T-helper 1 cell (primary cell): ENCODE data around the gene RGS12.

Experiments used
- DNase-seq, 5 donors: peaks; one replicate each; pipeline ENCODE4 v3.0.0-alpha.2; 2012 to 2020

Gene RGS12

GRCh38 chr4:3313556-3314228, 20.9 kb downstream of the RGS12 start:
- DNase-seq: no peak

DNA sequence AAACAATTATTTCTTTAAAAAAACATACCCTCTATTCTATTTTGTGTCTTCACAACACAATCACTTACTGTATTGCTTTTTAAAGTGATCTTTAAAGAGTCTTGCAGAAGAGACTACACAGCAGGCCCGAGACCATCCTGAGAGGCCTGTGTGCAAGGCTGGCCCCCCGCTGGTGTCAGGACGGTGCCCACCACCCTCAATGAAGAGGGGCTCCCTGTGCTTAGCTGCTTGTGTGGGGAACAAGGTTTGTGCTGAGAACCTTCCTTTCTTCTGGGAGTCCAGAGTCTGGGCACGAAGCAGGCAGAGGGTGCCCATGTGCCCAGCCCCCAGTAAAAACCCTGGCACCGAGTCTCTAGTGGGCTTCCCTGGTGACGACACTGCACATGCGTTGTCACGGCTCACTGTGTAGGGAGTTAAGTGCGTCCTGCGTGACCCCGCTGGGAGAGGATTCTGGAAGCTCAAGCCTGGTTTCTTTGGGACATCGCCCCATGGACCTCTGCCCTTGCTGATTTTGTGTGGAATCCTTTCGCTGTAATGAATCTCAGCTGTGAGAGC, 22.0 kb downstream of the RGS12 start:
- no peak for DNase-seq

DNA sequence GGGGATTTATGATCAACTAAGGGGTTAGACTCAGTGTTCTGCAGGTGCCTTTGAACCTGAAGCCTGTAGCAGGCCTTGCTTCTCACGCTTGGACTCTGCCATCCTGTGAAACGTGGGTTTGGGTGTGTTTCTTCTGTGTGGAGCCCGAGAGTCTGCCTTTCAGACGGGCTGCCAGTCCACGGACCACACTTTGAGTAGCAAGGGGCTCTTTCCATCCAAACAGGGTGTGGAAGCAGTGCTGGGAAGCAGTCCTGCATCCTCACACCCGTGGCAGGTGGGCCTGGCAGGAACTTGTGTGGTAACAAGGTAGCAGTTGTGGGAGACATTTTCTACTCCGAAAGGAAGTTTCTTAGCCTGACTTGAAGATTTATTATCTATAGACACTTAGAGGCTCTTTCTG, 22.7 kb downstream of the RGS12 start:
- no peak for DNase-seq

DNA sequence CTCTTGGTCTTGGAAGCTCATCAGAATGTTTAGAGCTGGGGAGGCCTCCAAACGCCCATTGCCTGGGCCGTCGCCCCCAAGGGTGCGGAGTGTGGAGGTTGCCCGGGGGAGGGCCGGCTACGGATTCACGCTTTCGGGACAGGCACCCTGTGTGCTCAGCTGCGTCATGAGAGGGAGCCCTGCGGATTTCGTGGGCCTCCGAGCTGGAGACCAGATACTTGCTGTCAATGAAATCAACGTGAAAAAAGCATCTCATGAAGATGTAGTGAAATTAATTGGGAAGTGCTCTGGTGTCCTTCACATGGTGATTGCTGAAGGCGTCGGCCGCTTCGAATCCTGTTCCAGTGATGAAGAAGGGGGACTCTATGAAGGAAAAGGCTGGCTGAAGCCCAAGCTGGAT, 23.3 kb downstream of the RGS12 start:
- no peak for DNase-seq

DNA sequence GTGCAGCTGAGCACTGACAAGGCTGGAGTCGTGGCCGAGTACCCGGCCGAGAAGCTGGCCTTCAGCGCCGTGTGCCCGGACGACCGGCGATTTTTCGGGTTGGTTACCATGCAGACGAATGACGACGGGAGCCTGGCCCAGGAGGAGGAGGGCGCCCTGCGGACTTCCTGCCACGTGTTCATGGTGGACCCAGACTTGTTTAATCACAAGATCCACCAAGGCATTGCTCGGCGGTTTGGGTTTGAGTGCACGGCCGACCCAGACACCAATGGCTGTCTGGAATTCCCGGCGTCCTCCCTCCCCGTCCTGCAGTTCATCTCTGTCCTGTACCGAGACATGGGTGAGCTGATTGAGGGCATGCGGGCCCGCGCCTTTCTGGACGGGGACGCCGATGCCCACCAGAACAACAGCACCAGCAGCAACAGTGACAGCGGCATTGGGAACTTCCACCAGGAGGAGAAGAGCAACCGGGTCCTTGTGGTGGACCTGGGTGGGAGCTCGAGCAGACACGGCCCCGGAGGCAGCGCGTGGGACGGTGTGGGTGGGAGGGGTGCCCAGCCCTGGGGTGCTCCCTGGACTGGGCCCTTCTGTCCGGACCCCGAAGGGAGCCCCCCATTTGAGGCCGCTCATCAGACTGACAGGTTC, 24.3 kb downstream of the RGS12 start:
- DNase-seq: no peak

DNA sequence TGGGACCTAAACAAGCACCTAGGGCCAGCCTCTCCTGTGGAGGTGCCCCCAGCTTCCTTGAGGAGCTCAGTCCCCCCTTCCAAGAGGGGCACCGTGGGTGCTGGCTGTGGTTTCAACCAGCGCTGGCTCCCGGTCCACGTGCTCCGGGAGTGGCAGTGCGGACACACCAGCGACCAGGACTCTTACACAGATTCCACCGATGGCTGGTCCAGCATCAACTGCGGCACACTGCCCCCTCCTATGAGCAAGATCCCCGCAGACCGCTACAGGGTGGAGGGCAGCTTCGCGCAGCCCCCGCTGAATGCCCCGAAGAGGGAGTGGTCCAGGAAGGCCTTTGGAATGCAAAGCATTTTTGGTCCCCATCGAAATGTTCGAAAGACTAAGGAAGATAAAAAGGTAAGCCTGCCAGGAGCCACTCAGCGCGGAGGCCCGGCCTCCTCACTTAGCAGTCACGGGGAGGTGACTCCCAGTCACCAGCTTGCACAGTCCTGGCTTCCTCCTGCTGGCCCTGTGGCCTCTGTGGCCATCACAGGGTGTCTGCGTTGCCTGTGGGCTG, 24.9 kb downstream of the RGS12 start:
- DNase-seq: no peak

DNA sequence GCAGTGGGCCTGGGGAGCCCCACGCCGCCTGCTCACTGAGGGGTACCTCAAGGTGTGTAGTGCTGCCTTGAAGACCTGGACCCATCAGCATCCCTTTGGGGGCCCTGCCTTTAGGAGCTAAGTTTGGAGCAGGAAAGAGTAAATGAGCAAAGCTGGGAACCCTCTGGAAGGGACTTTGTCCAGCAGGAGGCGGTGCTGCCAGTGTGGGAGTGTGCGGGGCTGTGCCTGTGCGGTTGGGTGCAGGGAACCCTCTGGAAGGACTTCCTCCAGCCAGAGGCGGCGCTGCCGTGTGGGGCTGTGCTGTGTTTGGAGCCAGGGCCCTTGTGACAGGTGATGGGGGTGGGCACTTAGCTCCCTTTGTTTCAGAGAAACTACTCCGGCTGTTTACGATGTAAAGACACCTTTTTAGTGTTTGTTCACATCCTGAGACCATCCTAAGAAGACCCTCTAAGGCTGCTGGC, 25.8 kb downstream of the RGS12 start:
- DNase-seq: no peak

GRCh38 chr4:3320361-3321023, 27.7 kb downstream of the RGS12 start:
- DNase-seq: no peak

DNA sequence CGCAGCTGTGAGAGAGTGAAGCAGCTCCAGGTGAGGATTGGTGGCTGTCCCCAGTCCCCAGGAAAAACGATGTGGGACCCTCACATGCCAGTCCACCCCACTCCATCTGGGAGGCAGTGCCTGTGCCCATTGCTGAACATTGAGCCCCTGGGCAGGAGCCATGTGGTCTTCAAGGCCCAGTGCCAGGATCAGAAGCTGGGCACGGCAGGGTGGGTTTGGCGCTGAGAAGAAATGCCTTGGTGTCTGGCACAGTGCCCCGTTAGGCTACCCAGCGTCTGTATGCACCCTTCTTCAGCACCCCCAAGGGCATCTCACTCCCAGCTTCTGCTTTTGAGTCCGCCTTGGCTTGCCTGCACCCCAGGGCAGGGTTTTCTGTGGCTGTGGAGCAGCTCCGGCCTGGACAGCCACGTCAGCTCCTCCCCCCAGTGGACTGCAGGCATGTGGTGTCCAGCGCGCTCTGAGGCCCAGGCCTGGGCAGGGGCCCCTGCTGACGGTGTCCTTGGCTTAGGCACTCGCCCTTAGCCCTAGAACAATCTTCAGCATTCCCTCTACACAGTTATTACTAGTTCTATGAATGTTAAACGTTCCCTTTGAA, 28.6 kb downstream of the RGS12 start:
- DNase-seq: no peak

GRCh38 chr4:3322059-3322550, 29.3 kb downstream of the RGS12 start:
- no peak for DNase-seq

GRCh38 chr4:3323071-3323481, 30.3 kb downstream of the RGS12 start:
- DNase-seq: no peak

DNA sequence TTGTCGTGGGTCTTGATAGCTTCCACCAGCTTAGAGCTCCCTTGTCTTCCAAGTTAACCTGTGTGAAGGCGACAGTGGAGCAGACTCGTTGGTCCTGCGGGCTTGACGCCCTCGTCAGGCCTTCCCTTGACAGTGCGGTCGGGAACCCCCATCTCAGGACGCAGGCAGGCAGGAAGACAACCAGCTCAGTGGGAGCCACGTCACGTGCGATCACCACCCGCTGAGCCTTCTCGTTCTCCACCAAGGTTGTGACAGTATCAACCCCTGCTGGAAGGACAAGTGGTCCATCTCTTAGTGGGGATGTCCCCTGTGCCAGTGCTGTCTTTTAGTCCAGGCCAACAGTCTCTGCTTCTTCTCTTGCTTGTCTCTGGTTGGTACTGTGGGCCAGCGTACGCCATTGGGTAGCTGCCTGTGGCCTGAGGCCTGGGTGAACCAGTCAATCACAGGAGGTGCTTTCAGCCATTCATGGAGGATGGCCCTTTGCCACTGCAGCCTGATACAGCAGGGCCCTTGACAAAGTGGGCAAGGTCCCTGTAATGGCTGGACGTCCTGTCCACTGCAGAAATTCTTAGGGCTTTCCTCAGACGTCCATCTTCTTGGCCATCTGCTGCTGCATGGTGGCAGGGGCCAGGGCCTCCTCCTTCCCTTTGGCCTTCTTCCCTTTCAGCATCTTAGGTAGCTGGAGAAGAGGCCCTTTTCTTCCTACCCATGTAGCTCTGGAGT, 31.4 kb downstream of the RGS12 start:
- DNase-seq: no peak

- DNase-seq: no peak
These were observed 36.2 kb downstream of the RGS12 start for GRCh38 chr4:3328814-3329663.

DNA sequence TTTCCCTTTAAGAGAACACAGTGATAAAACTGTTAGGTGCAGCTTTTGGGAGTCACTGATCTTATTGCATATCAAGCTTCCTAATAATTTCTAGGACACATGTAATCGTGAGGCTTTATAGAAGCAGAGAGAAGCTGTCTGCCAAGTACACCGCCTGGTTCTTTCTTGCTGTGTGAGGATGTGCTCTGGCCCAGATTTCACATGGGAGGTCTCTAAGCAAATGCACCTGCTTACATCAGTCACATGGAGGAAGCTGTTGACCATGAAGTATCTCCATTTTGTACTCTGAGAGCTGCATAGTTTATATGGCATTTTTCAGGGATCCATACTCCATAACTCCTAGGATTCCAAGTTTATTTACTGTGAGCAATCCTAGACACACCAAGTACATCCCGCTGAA, 37.1 kb downstream of the RGS12 start:
- no peak for DNase-seq

GRCh38 chr4:3330707-3331106, 37.9 kb downstream of the RGS12 start:
- DNase-seq: no peak

- DNase-seq: no peak
These were observed 38.9 kb downstream of the RGS12 start for GRCh38 chr4:3331511-3332394.

- no peak for DNase-seq
These were observed 39.7 kb downstream of the RGS12 start for GRCh38 chr4:3332498-3332897.

DNA sequence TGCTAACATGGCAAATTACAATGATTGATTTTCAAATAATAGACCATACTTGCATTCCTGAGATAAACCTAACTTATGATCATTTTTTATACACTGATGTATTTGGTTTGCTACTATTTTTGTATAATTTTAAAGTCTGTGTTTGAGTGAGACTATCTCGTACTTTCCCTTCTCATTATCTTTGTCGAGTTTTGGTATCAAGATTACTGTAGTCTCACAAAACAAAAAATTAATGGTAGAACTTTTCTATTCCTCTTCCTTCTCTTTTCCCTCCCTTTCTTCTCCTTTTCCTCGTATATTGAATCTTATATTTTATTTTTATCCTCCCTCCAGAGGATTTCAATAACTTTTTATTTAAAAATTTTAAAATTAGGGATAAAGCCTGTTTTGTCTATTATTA, 41.5 kb downstream of the RGS12 start:
- DNase-seq: no peak

GRCh38 chr4:3335385-3335784, 42.6 kb downstream of the RGS12 start:
- DNase-seq: no peak

DNA sequence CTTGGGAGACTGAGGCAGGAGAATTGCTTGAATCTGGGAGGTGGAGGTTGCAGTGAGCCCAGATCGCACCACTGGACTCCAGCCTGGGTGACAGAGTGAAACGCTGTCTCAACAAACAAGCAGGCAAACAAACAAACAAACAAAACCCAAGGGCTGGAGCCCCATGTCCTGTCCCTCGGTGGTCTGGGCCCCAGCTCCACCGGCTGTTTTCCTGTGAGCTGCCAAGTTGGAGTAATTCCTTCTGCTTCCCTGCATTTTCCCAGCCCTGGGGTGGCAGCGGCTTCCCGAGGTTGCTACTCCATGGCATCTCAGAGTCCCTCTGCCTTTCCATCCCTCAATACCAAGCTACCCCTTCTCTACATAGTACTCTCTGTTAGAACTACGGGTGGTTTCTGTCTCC, 43.2 kb downstream of the RGS12 start:
- DNase-seq: no peak
